GM18526 (cell line): ENCODE measurements around the gene MIOX.

Source experiments
- POLR2A ChIP-seq: IDR thresholded peaks from 3 replicates; pipeline ENCODE4 v1.6.1; 2011; ENCODE audit not compliant: insufficient read length; ENCODE audit errors: extremely low read depth

Gene MIOX

GRCh38 chr22:50476868-50477267, 9.8 kb upstream of the MIOX start:
- TF ChIP-seq POLR2A = no peak

- no peak for TF ChIP-seq POLR2A
Observed at GRCh38 chr22:50477923-50478322, 8.7 kb upstream of the MIOX start.

- no peak for TF ChIP-seq POLR2A
Observed at GRCh38 chr22:50479721-50480120, 6.9 kb upstream of the MIOX start.

GRCh38 chr22:50481045-50481439, 5.6 kb upstream of the MIOX start:
- TF ChIP-seq POLR2A = no peak

- TF ChIP-seq POLR2A = no peak
Observed at GRCh38 chr22:50481440-50482106, 5.1 kb upstream of the MIOX start, which contains the start of gene ADM2. ADM2 (plus strand) TSS chr22:50481543; CDS start chr22:50481848, 305 bp downstream.

- no peak for TF ChIP-seq POLR2A
Observed at GRCh38 chr22:50482107-50483074, 4.3 kb upstream of the MIOX start.

GRCh38 chr22:50483106-50483505, 3.6 kb upstream of the MIOX start:
- no peak for TF ChIP-seq POLR2A

GRCh38 chr22:50483556-50483955, 3.1 kb upstream of the MIOX start:
- TF ChIP-seq POLR2A = no peak

- TF ChIP-seq POLR2A = no peak
Observed at GRCh38 chr22:50483977-50484853, 2.4 kb upstream of the MIOX start.

- no peak for TF ChIP-seq POLR2A
Observed at GRCh38 chr22:50485221-50486131, 1.2 kb upstream of the MIOX start.

- no peak for TF ChIP-seq POLR2A
Observed at GRCh38 chr22:50487290-50488005, 789 bp downstream of the MIOX start.

GRCh38 chr22:50488006-50488677, 1.5 kb downstream of the MIOX start:
- no peak for TF ChIP-seq POLR2A

- TF ChIP-seq POLR2A = no peak
Observed at GRCh38 chr22:50488886-50489285, 2.2 kb downstream of the MIOX start.
